AG10803 (cell line): ENCODE data around the gene HTT-AS.
A peak's percentile ranks its signal among the peaks of the same experiment; 100 is the strongest.

Experiments used
- DNase-seq: peaks from one replicate; pipeline ENCODE4 v3.0.0; 2010; ENCODE audit warnings: low read depth
- H3K4me3 ChIP-seq: 2 replicates; pipeline ENCODE4 v1.5.1; 2011; ENCODE audit warnings: mild to moderate bottlenecking, low read length, control low read depth
- TF ChIP-seq, protein P1 (sequence below): conservative IDR thresholded peaks from 2 replicates; pipeline ENCODE4 v1.5.1; 2011; ENCODE audit warnings: mild to moderate bottlenecking, low read length, control low read depth, inconsistent platforms

HTT-AS gene

DNA sequence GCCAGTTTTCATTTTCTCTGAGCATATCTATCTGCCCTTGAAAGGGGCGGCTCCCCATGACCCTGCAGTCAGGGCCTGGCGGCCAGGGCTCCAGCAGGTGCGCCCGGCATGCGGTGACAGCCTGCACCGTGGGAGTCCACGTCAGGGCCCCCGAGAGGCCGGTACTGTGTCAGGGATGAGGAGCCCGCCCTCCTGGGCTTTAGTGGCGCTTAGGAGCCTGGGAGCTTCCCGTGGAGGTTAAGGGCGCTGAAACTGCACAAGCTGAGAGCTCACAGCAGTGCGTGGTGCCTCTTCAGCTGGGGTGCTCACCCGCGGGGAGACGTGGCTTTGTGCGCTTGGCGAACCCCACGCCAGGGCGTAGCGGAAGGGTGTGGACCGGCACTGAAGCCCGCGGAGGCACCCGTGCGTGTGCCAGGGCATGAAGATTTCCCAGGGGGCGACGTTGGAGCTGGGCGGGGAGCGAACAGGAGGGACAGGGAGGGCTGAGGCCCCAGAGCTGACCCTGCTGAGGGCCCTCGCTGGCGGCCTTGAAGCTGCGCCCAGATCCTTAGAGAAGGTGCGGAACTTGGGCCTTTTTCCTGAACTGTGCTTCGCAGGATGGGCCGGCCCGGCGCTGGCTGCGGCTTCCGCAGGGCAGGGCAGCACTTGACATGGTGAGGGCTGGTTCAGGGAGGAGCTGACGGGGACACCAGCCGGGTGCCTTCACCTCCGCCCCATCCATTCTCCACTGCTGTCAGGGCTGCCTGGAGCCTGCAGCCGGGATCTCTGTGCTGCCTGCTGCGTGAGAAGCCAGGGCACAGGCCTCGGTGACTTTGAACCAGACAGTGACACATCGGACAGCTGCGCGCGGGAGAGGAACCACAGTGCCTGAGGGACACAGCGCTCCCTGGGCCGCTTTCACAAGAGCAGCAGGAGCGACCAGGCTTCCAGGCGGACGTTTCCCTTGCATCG, 32.9 kb downstream of the HTT-AS start:
- TF ChIP-seq, protein P1, sequence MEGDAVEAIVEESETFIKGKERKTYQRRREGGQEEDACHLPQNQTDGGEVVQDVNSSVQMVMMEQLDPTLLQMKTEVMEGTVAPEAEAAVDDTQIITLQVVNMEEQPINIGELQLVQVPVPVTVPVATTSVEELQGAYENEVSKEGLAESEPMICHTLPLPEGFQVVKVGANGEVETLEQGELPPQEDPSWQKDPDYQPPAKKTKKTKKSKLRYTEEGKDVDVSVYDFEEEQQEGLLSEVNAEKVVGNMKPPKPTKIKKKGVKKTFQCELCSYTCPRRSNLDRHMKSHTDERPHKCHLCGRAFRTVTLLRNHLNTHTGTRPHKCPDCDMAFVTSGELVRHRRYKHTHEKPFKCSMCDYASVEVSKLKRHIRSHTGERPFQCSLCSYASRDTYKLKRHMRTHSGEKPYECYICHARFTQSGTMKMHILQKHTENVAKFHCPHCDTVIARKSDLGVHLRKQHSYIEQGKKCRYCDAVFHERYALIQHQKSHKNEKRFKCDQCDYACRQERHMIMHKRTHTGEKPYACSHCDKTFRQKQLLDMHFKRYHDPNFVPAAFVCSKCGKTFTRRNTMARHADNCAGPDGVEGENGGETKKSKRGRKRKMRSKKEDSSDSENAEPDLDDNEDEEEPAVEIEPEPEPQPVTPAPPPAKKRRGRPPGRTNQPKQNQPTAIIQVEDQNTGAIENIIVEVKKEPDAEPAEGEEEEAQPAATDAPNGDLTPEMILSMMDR, result no peak
- H3K4me3 ChIP-seq, result peak overlapping the region; percentile 69
- DNase-seq, result peak; percentile 71

DNA sequence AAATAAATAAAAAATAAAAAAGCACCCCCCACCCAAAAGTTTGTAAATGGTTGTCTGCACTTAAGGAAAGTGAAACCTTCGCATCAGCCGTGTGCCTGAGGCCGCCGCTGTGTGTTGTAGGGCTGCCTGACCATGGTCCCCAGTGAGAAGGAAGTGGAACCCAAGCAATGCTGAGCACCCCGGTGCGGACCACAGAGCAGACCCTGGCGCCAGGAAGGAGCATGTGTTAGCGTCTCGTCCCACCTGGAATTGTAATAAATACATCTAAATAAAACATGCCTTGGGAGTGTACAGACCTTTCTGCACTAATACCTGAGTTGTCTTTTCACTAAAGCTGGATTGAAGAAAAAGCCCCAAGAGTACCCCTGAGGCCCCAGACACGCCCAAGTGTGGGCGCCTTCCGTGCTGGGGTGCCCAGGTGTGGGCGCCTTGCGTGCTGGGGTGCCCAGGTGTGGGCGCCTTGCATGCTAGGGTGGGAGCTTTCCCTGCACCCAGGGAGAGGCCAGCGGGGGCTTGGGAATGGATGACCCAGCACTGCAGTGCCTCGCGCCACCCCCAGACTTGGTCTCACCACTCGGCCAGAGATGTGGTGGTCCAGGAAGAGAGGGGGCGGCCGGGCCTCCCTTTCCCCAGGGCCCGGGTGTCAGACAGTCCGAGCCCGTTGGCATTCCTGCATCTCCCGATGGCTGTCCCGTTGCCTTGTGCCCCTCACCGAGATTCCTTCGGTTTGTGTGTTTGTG, 33.7 kb downstream of the HTT-AS start:
- H3K4me3 ChIP-seq, result peak overlapping the region; percentile 69
- TF ChIP-seq, protein P1, result no peak
- DNase-seq, result no peak

DNA sequence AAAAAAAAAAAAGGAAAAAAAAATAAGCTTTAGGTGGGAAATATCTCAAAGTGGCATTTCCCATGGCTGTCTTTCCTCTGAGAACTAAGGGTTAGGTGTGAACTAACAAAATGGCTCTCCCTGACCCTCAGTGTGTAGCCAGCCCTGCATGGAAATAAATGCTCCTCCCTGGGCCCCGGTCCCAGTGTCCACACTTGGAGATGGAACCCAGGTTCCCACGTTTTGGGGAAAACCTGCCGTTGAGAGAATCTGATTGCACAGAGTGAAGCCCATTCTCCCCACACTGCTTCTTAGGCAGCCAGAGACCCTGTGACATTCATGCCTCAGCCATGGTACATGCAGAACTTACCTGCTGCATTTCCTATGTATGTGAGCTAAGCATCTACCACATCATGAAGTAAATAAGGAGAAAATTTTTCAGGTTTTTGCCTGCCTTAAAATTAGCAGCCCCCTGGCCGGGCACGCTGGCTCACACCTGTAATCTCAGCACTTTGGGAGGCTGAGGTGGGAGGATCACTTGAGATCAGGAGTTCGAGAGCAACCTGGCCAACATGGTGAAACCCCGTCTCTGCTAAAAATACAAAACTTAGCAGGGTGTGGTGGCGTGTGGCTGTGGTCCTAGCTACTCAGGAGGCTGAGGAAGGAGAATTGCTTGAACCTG, 34.5 kb downstream of the HTT-AS start:
- TF ChIP-seq, protein P1, result no peak
- no peak for DNase-seq
- H3K4me3 ChIP-seq, result no peak overlapping the region

DNA sequence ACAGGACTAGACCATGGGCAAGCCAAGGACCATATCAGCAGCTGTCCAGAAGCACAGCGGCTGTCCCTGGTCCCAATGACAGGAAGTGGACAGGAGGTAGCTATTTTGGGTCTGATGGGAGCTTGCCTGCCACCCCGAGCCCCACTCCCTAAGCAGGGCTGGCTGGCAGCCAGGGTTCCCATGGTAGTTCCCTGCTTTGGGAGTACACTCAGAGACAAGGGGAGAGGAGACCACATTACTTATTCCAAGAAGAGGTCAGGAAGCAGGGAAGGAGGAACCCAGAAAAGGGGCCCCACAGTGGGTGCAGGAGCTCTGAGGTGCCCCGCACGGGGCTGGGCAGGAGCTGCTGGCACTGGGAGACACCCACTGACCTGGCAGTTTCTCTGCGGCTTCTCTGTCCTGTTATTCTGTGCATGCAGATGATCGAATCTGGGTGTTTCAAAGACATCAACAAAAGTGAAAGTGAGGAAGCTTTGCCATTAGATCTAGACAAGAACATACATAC, 36.3 kb downstream of the HTT-AS start:
- H3K4me3 ChIP-seq, result peak overlapping the region; percentile 26
- no peak for DNase-seq
- TF ChIP-seq, protein P1, result no peak

DNA sequence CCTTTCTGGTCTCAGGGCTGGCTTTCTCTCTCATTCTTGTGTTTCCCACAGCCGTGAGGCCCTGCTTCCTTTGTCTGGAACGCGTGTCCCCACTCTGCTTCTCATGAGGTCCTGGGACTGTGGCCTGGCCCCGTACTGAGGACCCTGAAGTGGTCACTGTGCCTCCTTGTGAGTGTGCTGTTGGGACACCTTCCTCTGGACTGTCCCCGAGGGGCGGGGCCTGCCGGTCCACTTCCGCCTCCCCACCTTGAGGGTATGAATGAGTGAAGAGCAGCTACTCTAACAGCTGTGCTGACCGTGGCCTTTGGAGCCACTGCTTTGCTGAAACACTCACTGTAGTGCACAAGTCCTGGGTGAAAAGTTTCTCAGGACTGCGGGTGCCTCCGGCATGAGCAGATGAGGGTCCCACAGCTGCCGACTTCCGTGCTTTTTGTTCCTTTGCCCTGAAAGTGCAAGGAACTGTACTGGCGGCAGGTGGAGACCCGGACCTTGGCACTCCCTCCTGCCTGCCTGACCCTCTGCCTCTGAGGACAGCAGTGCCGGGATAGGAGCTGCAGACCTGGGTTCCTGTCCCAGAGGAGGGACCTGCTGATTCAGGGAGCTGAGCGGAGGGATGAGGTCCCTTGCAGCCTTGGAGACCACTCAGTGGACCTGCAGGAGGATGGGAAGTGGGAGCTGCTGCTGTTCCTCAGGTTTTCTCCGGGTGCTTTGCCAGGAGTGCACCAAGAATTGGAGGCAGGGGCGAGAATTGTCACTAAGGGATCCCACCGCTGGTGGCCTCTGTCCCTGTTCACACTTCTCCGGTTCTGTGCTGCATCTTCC, 38.0 kb downstream of the HTT-AS start:
- no peak overlapping the region for H3K4me3 ChIP-seq
- TF ChIP-seq, protein P1, result no peak
- DNase-seq, result no peak

DNA sequence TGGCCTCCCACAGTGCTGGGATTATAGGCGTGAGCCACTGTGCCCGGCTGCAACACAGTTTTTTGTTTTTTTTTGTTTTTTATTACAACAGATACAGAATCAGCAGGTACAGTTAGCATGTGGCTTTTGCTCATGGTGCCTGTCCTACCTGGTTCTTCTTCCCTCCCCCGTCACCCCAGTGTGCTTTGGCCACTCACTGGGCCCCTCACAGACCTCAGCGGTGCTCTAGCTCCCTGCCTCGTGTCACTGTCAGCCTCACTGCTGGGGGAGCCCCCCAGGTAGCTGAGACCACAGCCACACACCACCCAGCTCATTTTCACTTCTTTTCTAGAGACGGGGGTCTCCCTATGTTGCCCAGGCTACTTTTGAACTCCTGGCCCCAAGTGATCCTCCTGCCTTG, 38.7 kb downstream of the HTT-AS start:
- DNase-seq, result no peak
- no peak overlapping the region for H3K4me3 ChIP-seq
- TF ChIP-seq, protein P1, result no peak
